ENCODE data around the gene NAAA.

Gene NAAA

GRCh38 chr4:75891611-75892010, 49.2 kb downstream of the NAAA start:
- in situ Hi-C loops (cut with MboI; ENCODE audit: low pct_unique_long_range_greater_than_20kb, low sequenced_read_pairs, unreplicated experiment): no loop called here
- no peak for DNase-seq (ENCODE audit: low spot score)
- TF ChIP-seq CTCF (IDR thresholded peaks at IDR 0.05; ENCODE audit: extremely low read depth, insufficient read depth, missing control alignments): no peak

GRCh38 chr4:75889537-75890199, 51.1 kb downstream of the NAAA start:
- in situ Hi-C loops (cut with MboI; ENCODE audit: low pct_unique_long_range_greater_than_20kb, low sequenced_read_pairs, unreplicated experiment): no loop called here
- DNase-seq (ENCODE audit: low spot score): no peak
- no peak for TF ChIP-seq CTCF (IDR thresholded peaks at IDR 0.05; ENCODE audit: extremely low read depth, insufficient read depth, missing control alignments)

GRCh38 chr4:75886104-75886503, 54.7 kb downstream of the NAAA start:
- no peak for TF ChIP-seq CTCF (IDR thresholded peaks at IDR 0.05; ENCODE audit: extremely low read depth, insufficient read depth, missing control alignments)
- in situ Hi-C loops (cut with MboI; ENCODE audit: low pct_unique_long_range_greater_than_20kb, low sequenced_read_pairs, unreplicated experiment): no loop called here
- DNase-seq (ENCODE audit: low spot score): no peak

GRCh38 chr4:75881476-75881875, 59.3 kb downstream of the NAAA start:
- no peak for TF ChIP-seq CTCF (IDR thresholded peaks at IDR 0.05; ENCODE audit: extremely low read depth, insufficient read depth, missing control alignments)
- in situ Hi-C loops (cut with MboI; ENCODE audit: low pct_unique_long_range_greater_than_20kb, low sequenced_read_pairs, unreplicated experiment): no loop called here
- no peak for DNase-seq (ENCODE audit: low spot score)

- in situ Hi-C loops (cut with MboI; ENCODE audit: low pct_unique_long_range_greater_than_20kb, low sequenced_read_pairs, unreplicated experiment): no loop called here
- DNase-seq (ENCODE audit: low spot score): no peak
- no peak for TF ChIP-seq CTCF (IDR thresholded peaks at IDR 0.05; ENCODE audit: extremely low read depth, insufficient read depth, missing control alignments)
Measured at GRCh38 chr4:75880278-75880677, 60.5 kb downstream of the NAAA start.

GRCh38 chr4:75878246-75878756, 62.5 kb downstream of the NAAA start:
- in situ Hi-C loops (cut with MboI; ENCODE audit: low pct_unique_long_range_greater_than_20kb, low sequenced_read_pairs, unreplicated experiment): no loop called here
- DNase-seq (ENCODE audit: low spot score): no peak
- TF ChIP-seq CTCF (IDR thresholded peaks at IDR 0.05; ENCODE audit: extremely low read depth, insufficient read depth, missing control alignments): no peak
